Small intestine (tissue), 7 donors: ENCODE measurements around the gene CLCA1. TPM values are rescaled to one million over a fixed set of nuclear protein-coding genes. Genes with fewer than 3 reads are reported as not detected.
"Not testable (repeated sequence)": the region's sequence is repeated elsewhere in the genome, so short reads cannot be mapped to it uniquely, and the experiment has no call there.

Experiments
- DNase-seq, 2 donors: peaks; one replicate each; pipeline versions ENCODE4 v3.0.0 to v3.0.0-alpha.2; 2013
- FAIRE-seq: peaks from 2 replicates; lab custom pipeline; 2012; peaks lifted over from hg19 to GRCh38; lab: Jason Lieb, UNC
- H3K27ac ChIP-seq, 3 donors: one replicate each; pipeline ENCODE4 v1.5.1; 2013; ENCODE audit warnings: low read length in 2 of 3, mild to moderate bottlenecking in 2 of 3, control low read depth in 1 of 3, inconsistent platforms in 1 of 3, low read depth in 1 of 3, moderate library complexity in 1 of 3
- H3K27me3 ChIP-seq, 3 donors: one replicate each; pipeline ENCODE4 v1.6.1; 2013; ENCODE audit warnings: low read length in 3 of 3, inconsistent platforms in 1 of 3; ENCODE audit not compliant: control insufficient read depth in 3 of 3, insufficient read depth in 3 of 3
- H3K36me3 ChIP-seq, 3 donors: one replicate each; pipeline ENCODE4 v1.6.1; 2013; ENCODE audit warnings: low read length in 3 of 3, inconsistent platforms in 1 of 3, low read depth in 1 of 3, mild to moderate bottlenecking in 1 of 3, moderate library complexity in 1 of 3; ENCODE audit not compliant: control insufficient read depth in 3 of 3, insufficient read depth in 2 of 3
- H3K4me1 ChIP-seq, 3 donors: one replicate each; pipeline ENCODE4 v1.6.1; 2013; ENCODE audit warnings: low read length in 2 of 3, inconsistent platforms in 1 of 3, low read depth in 1 of 3, mild to moderate bottlenecking in 1 of 3, moderate library complexity in 1 of 3; ENCODE audit not compliant: control insufficient read depth in 3 of 3, insufficient read depth in 2 of 3
- H3K4me3 ChIP-seq, 3 donors: one replicate each; pipeline ENCODE4 v1.5.1; 2013; ENCODE audit warnings: low read length in 3 of 3, control low read depth in 1 of 3, inconsistent platforms in 1 of 3, low read depth in 1 of 3, mild to moderate bottlenecking in 1 of 3, moderate library complexity in 1 of 3
- H3K9me3 ChIP-seq, 2 donors: one replicate each; pipeline ENCODE4 v1.6.1; 2013; ENCODE audit warnings: low read depth in 1 of 2, low read length in 1 of 2; ENCODE audit not compliant: control insufficient read depth in 2 of 2, insufficient read depth in 1 of 2
- WGBS, 3 donors: extraction: QIAGEN DNeasy Blood & Tissue Kit; methylation state at CpG; one replicate each; pipeline ENCODE4 v1.1.7; 2013; 5-methylcytosine and 5-hydroxymethylcytosine counted together
- polyA plus RNA-seq, 4 donors: library from polyadenylated mRNA; stranded (reverse) in 3 of 4; unstranded in 1 of 4; fragments of 200-250 nt in 3 of 4; fragments of 120-200 nt in 1 of 4; gene quantifications; one replicate each; pipeline versions ENCODE4 v1.2.1 to v1.2.3, GENCODE V29; 2013
- donor health status: healthy with polysubstance abuse.
- donor health status: control.
- donor health status: control.
- donor health status: Bipolar disorder and iron deficiency.
- donor health status: healthy.

Gene CLCA1
- polyA plus RNA-seq, 4 donors: 90.2 to 2,822 (median 239) TPM

GRCh38 chr1:86487131-86487810, 18.5 kb downstream of the CLCA1 start:
- no peaks in the 10 kb centered on the region for H3K4me1 ChIP-seq
- FAIRE-seq: no peak
- DNase-seq: no peak
- H3K27me3 ChIP-seq: no peaks in the 10 kb centered on the region
- 66 to 73% (median 66%) methylated on average over 4 of the region's 4 CpGs for WGBS, 3 donors
- H3K9me3 ChIP-seq: no peaks in the 10 kb centered on the region
- H3K4me3 ChIP-seq: no peak overlapping the region
- H3K27ac ChIP-seq: no peak overlapping the region
- H3K36me3 ChIP-seq: peaks cover 0 to 2% (median 0%) of the 10 kb centered on the region in 3 donors

- no peak for DNase-seq
- H3K36me3 ChIP-seq: peaks cover 0 to 2% (median 0%) of the 10 kb centered on the region in 3 donors
- 88 to 94% (median 94%) methylated on average over 4 of the region's 4 CpGs for WGBS, 3 donors
- no peak overlapping the region for H3K4me3 ChIP-seq
- no peaks in the 10 kb centered on the region for H3K4me1 ChIP-seq
- no peak overlapping the region for H3K27ac ChIP-seq
- H3K9me3 ChIP-seq: no peaks in the 10 kb centered on the region
- H3K27me3 ChIP-seq: no peaks in the 10 kb centered on the region
- no peak for FAIRE-seq
Observed at GRCh38 chr1:86487811-86488141, 19.0 kb downstream of the CLCA1 start.

- DNase-seq (no peak), FAIRE-seq (no peak)
- Histone ChIP-seq H3K27ac (no peak overlapping the region), H3K27me3 (no peaks in the 10 kb centered on the region), H3K4me1 (no peaks in the 10 kb centered on the region), H3K9me3 (no peaks in the 10 kb centered on the region), H3K4me3 (no peak overlapping the region), H3K36me3 (peaks cover 0 to 2% (median 0%) of the 10 kb centered on the region in 3 donors)
- 24 to 50% (median 36%) methylated on average over 2 of the region's 2 CpGs for WGBS, 3 donors
Observed at GRCh38 chr1:86489242-86489878, 20.6 kb downstream of the CLCA1 start.

- Histone ChIP-seq H3K27me3 (no peaks in the 10 kb centered on the region), H3K4me1 (no peaks in the 10 kb centered on the region), H3K27ac (no peak overlapping the region), H3K4me3 (no peak overlapping the region), H3K36me3 (peaks cover 0 to 2% (median 0%) of the 10 kb centered on the region in 3 donors), H3K9me3 (no peaks in the 10 kb centered on the region)
- 84 to 93% (median 86%) methylated on average over 2 of the region's 2 CpGs for WGBS, 3 donors
- DNase-seq (no peak), FAIRE-seq (no peak)
Observed at GRCh38 chr1:86491171-86491950, 22.6 kb downstream of the CLCA1 start.

GRCh38 chr1:86498281-86498680, 29.6 kb downstream of the CLCA1 start:
- WGBS, 3 donors: 69 to 74% (median 72%) methylated on average over 3 of the region's 3 CpGs
- no peaks in the 10 kb centered on the region for H3K9me3 ChIP-seq
- no peaks in the 10 kb centered on the region for H3K27me3 ChIP-seq
- no peak for FAIRE-seq
- DNase-seq: no peak
- no peak overlapping the region for H3K4me3 ChIP-seq
- H3K27ac ChIP-seq: no peak overlapping the region
- peaks cover 0 to 7% (median 0%) of the 10 kb centered on the region in 3 donors for H3K4me1 ChIP-seq
- no peaks in the 10 kb centered on the region for H3K36me3 ChIP-seq

GRCh38 chr1:86499987-86500593, 31.4 kb downstream of the CLCA1 start:
- Histone ChIP-seq H3K27ac (no peak overlapping the region), H3K9me3 (no peaks in the 10 kb centered on the region), H3K4me3 (no peak overlapping the region), H3K36me3 (no peaks in the 10 kb centered on the region), H3K27me3 (no peaks in the 10 kb centered on the region), H3K4me1 (peaks cover 0 to 18% (median 0%) of the 10 kb centered on the region in 3 donors)
- 1 to 11% (median 9%) methylated on average over 3 of the region's 3 CpGs for WGBS, 3 donors
- FAIRE-seq (peak; percentile 77), DNase-seq (peak in 1 of 2 donors; percentile 44)

- Histone ChIP-seq H3K27me3 (peaks cover 0 to 3% (median 0%) of the 10 kb centered on the region in 3 donors), H3K9me3 (no peaks in the 10 kb centered on the region), H3K4me3 (no peak overlapping the region), H3K36me3 (no peaks in the 10 kb centered on the region), H3K4me1 (peaks cover 0 to 18% (median 0%) of the 10 kb centered on the region in 3 donors), H3K27ac (no peak overlapping the region)
- WGBS, 3 donors: 70 to 96% (median 87%) methylated on average over 2 of the region's 2 CpGs
- DNase-seq: peak in 1 of 2 donors; percentile 25
- FAIRE-seq: no peak
Observed at GRCh38 chr1:86500714-86501113, 32.0 kb downstream of the CLCA1 start.

GRCh38 chr1:86502125-86502646, 33.5 kb downstream of the CLCA1 start:
- not testable (repeated sequence) for FAIRE-seq
- peak overlapping the region in 1 of 3 donors; percentile 48 for H3K27ac ChIP-seq

More at GRCh38 chr1:86502125-86502646, 33.5 kb downstream of the CLCA1 start:
- not testable (repeated sequence) for H3K27me3 ChIP-seq, H3K36me3 ChIP-seq, H3K9me3 ChIP-seq
- DNase-seq: peak; percentile 66 to 67
- Histone ChIP-seq H3K4me3 (peak overlapping the region in 2 of 3 donors; percentile 41 to 44), H3K4me1 (peaks cover 0 to 18% (median 0%) of the 10 kb centered on the region in 3 donors)
- 16 to 39% (median 17%) methylated on average over 16 of the region's 16 CpGs for WGBS, 3 donors
